ENCODE data around the gene ITIH2.
A peak's percentile ranks its signal among the peaks of the same experiment; 100 is the strongest.
"Not testable (repeated sequence)": the region's sequence is repeated elsewhere in the genome, so short reads cannot be mapped to it uniquely, and the experiment has no call there.

The ITIH2 gene

DNA sequence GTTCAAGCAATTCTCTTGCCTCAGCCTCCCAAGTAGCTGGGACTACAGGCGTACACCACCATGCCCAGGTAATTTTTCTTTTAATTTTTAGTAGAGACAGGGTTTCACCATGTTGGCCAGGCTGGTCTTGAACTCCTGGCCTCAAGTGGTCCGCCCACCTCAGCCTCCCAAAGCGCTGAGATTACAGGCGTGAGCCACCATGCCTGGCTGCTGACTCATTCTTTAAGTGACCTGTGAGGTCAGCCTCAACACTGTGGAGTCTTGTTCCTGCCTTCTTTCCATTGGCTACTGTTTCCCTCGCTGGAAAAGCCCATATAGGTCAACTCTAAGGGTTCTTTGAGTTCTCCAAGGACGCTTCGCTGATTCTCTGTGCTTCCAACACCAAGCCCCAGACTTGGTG lies 45.5 kb downstream of the ITIH2 start:
- DNase-seq (ENCODE audit: low read depth, low spot score) = not testable (repeated sequence)

DNA sequence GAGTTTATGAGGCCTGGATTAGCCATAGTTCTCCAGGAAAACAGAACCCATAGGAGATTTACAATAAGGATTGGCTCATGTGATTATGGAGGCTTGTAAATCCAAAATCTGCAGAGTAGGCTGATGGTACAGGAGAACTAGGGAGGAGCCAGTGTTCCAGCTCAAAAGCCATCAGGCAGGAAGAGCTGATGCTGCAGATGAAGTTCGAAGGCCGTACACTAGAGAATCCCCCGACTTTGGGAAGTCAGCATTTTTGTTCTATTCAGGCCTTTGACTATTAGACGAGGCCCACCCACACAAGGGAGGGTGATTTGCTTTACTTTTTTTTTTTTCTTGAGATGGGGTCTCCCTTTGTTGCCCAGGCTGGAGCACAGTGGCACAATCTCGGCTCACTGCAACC lies 47.1 kb downstream of the ITIH2 start:
- DNase-seq (ENCODE audit: low read depth, low spot score) = no peak

DNA sequence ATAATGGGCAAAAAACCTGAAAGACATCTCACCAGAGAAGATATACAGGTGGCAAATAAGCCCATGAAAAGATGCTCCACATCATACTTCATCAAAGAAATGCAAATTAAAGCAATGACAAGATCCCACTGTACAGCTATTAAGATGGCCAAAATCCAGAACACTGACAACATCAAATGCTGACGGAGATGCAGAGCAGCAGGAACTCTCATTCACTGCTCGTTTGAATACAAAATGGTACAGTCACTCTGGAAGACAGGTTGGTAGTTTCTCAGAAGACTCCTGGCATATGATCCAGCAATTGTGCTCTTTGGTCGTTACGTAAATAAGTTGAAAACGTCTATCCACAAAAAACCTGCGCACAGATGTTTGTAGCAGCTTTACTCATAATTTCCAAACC lies 49.1 kb downstream of the ITIH2 start:
- no peak for DNase-seq (ENCODE audit: low read depth, low spot score)

DNA sequence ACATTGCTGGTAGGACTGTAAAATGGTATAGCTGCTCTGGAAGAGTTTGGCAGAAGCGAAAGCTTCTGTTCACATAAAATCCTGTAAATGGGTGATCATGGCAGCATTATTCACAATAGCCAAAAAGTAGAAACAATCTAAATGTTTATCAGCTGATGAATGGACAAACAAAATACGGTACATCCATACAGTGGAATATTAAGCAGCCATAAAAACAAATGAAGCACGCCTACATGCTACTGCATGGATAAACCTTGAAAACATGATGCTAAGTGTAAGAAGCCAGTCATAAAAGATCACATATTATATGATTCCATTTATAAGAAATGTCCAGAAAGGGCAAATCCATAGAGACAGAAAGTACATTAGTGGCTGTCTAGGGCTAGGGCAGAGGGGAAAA lies 52.0 kb downstream of the ITIH2 start:
- DNase-seq (ENCODE audit: low read depth, low spot score) = no peak

DNA sequence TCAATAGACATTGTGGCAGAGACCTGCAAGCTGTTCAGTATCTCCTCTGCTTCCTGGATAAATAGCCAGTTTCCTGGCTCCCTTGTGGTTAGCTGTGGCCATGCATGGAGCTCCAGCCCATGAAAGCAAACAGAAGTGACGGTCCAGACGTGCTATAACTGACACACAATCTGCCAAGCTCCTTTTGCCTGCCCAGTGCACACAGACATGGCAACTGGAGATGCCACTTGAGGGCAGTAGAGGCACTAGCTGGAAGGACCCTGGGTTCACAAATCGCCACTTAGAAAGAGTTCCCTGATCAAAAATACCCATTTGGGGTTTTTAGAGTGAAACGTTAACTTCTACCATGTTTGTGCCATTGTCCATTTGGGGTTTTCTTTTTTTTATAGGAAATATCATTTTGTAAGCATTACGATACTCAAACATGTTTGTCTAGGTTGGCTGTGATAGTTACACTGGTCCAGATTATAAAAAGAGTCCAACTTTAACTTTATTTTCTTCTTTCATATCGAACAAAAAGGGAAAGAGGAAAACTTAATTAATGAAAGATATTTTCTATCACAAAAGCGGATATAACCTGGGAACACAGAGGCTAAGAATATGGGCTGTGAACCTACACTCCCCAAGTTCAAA lies 53.4 kb downstream of the ITIH2 start:
- no peak for DNase-seq (ENCODE audit: low read depth, low spot score)

DNA sequence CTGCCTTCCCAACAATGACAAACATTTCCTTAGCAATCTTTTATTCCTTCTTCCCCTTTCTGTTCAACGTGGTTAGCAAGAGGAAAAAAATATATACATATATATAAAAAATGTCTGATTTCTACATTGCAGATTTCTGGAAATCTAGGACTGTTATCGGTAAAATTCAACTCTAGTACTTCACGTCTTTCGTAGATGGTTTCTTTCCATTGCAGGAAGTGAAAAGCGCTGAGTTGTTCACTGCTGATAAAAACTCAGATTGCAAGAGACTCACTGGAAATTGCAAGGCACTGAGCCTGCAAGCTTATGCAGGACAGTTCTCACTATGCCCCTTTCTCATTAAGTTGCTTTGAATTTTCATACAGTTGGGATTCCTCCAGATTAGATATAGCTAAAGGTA lies 60.8 kb downstream of the ITIH2 start:
- DNase-seq (ENCODE audit: low read depth, low spot score) = no peak

DNA sequence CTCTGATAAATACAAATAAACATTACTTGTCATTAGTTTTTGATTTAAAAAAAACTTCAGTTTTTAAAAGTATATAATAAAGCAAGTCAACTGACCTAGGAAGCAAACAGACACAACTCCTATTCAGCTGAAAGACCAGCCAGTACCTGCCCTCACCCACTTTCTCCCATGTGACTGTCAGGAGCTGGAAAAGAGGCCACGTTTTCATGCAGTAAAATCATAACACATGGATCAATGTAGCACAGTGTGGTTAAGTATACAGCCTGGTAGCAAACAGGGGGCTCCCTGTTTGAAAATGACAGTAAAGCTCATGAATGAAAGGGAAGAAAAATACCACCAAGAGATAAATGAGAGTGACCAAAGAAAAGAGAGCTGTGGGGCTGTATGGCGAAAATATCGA lies 63.1 kb downstream of the ITIH2 start:
- DNase-seq (ENCODE audit: low read depth, low spot score) = no peak

DNA sequence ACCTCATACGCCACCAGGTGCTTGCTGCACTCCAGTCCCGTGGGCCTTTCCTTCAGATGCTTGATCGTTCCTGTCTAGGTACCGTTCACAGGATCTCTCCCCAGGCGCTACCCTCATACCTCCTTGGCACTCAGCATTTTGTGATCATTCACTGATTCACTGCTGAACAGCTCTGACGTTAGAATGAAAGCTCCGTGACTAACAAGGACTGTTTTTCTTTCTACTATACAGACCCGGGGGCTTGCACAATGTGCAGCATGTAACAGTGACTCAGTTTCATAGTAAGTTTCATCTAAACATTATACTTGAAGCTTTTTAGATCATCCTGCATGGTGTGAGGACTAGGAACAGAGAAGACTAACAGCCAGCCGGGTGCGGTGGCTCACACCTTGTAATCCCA lies 64.1 kb downstream of the ITIH2 start:
- DNase-seq (ENCODE audit: low read depth, low spot score) = no peak

DNA sequence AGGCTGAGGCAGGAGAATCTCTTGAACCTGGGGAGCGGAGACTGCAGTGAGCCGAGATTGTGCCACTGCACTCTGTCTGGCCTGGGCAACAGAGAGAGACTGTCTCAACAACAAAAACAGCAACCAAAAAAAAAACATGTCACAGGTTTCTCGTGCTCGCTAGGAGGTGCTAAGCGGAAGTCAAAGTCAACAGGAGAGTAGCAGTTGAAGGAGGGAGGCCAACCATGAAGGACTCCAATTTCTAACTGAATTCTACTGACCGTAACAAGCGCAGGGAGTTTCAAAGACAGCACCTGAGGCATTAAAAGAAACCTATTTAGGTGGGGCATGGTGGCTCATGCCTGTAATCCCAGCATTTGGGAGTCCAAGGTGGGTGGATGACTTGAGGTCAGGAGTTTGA lies 65.3 kb downstream of the ITIH2 start:
- no peak for DNase-seq (ENCODE audit: low read depth, low spot score)

DNA sequence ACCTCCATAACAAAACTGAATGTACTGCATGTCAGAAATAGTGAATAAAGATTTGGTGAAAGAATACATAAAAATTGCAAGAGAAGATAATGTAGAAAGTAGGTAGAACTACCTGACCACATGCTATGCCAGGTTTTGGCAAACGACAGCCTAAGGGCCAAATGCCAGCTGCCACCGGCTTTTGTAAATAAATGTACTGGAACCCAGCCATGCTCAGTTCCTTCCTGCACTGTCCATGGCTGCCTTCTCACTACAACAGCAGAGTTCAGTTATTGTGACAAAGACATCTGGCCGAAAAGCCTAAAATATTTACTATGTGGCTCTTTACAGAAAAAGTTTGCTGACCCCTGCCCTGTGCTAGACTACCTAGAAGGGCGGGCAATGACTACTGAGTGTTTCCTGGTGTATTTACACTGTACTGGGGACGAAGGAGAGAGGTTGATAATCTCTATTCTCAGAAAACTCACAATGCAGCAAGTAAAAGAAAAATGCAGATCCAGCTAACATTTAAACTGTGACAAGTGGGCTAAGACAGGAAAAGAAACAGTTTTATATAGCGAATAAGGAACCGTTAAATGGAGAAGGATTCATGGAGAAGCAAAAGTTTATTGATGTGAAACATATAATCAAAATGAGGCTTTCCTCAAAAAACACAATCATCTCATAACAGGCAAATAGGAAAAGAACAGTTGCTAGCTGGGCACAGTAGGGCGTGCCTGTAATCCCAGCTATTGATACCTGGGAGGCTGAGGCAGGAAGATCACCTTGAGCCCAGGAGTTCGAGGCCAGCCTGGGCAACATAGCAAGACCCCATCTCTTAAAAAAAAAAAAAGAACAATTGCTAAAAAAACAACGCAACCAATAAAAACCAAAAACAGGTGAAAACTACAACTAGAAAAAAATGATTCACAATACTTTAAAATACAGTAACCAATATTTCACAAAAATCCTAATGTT lies 71.0 kb downstream of the ITIH2 start:
- no peak for DNase-seq (ENCODE audit: low read depth, low spot score)

DNA sequence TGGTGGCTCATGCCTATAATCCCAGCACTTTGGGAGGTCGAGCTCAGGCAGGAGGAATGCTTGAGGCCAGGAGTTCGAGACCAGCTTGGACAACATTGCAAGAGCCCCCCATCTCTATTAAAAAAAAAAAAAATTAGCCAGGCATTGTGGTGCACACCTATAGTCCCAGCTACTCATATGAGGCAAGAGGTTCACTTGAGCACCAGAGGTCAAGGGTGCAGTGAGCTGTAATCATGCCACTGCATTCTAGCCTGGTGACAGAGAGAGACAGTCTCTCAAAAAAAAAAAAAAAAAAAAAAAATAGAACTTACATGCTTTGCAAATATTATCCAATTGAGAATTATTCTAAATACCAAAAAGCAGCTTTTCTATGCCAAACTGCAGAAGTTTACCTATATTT lies 73.7 kb downstream of the ITIH2 start:
- DNase-seq (ENCODE audit: low read depth, low spot score) = no peak

DNA sequence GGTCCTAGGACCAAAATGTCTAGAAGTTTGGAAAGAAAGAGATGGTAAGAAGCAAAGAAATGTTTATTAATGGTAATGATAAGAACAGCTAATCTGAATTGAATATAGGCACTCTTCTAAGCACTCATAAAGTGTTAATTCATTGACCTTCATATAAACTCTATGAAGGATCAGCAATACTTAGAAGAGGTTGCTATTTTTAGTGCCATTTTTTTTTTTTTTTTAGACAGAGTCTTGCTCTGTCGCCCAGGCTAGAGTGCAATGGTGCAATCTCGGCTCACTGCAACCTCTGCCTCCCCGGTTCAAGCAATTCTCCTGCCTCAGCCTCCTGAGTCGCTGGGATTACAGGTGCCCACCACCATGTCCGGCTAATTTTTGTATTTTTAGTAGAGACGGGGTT lies 79.1 kb downstream of the ITIH2 start:
- not testable (repeated sequence) for DNase-seq (ENCODE audit: low read depth, low spot score)

DNA sequence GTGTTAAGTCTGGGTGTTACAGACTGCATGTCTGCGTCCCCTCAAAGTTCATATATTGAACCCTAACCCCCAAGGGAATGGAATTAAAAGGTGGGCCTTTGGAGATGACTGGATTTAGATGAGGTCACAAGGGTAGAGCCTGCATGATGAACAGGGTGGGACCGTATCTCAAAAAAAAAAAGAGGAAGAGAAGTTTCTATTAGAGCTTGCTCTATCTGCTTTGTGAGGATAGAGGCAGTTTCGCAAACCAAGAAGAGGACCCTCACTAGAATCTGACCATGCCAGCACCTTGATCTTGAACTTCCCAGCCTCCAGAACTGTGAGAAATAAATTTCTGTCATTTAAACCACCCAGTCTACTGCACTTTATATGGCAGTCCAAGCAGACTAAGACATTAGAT lies 83.3 kb downstream of the ITIH2 start:
- DNase-seq (ENCODE audit: low read depth, low spot score) = no peak

DNA sequence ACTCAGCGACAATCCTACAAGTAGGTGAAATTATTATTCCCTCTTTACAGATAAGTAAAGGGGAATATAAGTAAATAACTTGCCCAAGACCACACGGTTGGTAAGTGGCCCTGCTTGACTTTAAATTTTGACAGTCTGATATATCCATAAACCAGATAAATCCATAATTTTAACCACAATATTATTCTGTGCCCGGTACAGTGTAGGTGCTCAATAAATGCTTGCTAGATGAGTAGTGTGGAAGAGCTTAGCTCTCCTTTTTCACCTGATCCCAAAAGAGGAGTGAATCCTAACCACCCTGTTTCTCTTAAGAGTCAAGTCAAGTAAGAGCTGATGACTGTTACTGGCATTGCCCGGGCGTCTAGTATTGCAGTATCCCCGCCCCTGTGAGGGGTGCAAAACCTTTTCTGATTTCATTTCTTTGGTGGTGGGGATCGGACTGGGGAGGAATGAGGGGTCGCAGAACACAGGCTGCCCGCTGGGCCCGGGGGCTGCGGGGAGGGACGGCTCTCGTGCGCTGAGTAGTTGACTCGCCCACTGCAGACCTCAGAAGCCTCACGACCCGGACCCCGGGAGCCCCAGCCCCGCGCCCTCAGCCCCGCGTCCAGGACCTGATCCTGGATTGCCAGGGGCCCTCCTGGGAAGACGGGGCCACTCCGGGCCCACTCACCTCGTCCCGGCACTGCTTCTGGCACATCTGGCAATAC lies 84.2 kb downstream of the ITIH2 start:
- DNase-seq (ENCODE audit: low read depth, low spot score) = no peak

DNA sequence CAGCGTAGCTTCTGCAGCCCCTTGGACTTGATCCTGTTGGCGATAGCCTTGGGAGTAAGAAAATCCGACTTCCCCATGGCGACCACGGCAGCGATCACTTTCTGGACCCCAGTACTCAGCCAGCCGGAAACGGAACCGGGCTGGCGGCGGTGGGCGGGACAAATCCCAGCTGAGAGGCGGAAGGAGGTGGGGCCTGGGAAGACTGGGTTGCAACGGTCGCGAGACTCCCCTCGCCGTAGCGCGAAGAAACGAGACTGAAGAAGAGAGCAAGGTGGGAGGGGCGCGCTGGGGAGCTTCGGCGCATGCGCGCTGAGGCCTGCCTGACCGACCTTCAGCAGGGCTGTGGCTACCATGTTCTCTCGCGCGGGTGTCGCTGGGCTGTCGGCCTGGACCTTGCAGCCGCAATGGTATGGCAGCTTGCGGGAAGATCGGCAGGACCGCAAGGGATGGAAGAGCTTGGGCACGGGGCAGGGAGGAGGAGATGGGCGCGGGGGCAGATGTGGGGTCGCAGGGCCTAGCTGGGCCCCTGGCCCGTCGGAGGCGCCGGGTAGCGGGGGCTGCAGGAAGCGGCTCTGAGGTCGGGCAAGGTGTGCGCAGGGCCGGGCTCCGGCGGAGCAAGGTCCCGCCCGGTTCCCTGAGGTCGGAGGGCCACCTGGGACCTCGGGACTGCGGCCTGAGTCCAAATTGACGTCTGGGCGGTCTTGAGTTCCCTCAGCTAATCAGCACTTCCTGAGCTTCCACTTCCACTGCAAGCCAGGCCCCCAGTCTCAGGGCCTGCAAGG lies 84.9 kb downstream of the ITIH2 start, which contains the start of the genes ATP5F1C and KIN:
ATP5F1C (plus strand) TSS at position 321 of the 782 bp plus-strand sequence; CDS start at position 352, 31 bp downstream.
KIN (minus strand) TSS at position 137 of the 782 bp plus-strand sequence; CDS start at position 77, 60 bp downstream.
- DNase-seq (ENCODE audit: low read depth, low spot score) = peak; percentile 93

DNA sequence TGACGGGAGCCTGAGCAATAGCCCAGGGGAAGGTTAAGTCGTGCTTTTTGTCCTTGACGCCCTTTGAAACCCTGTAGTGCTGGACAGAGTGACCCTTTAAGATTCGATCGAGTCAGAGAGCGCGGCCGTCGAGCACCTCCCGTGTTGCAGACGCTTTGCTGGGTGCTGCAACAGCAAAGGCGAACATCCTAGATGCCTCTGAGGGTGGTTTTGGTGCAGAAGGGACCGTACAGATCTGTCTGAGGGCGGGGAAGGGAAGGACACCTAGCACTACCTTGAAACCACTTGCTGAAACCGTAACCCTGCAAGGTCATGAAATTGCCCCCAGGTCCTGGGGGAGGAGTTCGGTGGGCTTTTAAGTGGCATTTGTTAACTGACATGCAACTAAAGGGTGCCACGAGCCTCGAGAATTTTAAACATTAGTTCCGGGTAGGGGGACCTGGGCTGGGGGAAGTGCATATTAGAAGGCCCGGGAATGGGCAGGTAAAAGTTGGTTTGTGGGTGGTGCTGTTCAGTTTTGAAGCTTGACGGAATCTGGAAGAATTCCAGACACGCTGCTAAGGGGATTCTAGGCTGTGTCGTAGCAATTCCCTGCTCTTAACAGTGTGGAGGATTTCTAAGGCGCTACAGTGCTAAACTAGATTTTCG lies 85.6 kb downstream of the ITIH2 start:
- DNase-seq (ENCODE audit: low read depth, low spot score) = no peak

DNA sequence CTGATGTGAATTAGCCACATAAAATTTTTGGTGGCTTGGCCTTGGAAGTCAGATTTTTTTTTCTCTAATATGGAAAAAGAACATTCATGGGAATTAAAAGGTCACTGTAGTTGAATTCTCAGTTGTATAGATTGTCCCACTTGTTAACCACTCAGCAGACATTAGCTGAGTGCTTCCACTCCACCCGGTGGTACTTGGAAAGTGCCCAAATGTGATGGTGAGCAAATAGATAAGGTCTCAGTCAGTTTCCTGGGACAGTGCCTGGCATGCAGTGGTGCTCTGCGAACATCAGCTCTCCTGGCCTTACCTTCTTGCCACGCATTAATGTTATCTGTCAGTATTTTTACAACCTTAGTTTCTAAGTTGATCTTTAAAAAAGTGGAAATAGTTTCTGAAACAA lies 86.3 kb downstream of the ITIH2 start:
- DNase-seq (ENCODE audit: low read depth, low spot score) = no peak

DNA sequence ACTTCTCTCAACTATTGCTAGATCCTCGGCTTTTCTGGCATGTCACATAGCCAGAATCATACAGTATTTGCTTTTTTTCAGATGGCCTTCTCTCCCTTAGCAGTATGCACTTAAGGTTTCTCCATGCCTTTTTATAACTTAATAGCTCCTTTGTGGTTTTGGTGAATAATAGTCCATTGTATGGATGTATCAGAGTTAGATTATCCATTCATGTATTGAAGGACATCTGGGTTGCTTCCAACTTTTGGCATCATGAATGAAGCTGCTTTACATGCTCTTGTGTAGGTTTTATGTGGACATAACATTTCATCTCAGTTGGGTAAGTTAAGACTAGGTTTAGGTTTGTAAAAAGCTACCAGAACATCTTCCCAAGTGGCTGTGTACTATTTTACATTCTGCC lies 89.4 kb downstream of the ITIH2 start:
- no peak for DNase-seq (ENCODE audit: low read depth, low spot score)

DNA sequence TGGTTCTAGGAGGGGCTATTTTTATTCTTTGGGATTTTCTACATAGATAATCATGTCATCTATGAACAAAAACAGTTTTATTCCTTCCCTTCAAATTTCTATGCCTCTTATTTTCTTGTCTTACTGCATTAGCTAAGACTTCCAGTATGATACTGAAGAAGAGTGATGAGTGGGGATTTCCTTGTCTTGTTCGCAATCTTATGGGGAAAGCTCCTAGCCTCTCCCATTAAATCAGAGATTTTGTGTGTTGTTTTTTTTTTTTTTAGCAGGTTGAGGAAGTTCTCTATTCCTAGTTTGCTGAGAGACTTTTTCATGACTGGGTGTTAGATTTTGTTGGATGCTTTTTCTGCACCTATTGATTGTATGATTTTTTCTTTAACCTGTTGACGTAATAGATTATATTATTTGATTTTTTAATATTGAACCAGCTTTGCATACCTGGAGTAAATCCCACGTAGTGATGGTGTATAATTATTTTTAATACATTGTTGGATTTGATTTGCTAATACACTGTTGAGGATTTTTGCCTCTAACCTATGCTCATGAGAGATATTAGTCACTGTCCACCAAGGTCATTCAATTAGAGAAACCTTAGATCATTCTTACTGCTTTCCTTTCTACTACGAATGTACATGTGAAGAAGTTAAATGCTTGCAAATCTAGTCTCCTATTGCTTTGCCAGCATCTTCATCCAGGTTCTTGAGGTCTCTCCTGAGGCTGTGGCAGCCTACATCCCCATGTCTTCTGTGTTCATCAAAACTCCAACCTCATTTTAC lies 91.3 kb downstream of the ITIH2 start:
- DNase-seq (ENCODE audit: low read depth, low spot score) = no peak

DNA sequence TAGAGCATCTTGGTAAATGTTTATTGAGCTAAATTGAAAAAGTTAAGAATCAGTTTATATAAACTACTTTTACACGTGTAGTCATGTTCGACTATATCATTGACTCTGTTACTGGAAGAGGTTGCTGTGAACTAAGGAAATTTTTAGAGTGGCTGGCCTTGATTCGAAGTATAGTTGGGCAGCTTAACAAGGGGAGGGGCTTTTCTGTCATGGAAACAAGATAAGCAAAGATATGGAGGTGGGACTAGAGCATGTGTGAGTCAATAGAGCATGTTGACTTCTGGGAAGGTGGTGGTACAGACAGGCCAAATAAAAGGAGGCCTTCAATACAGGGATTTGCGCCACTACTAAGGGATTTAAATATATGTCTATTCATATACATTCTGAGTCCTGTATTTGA lies 92.5 kb downstream of the ITIH2 start:
- no peak for DNase-seq (ENCODE audit: low read depth, low spot score)

Measured in smooth muscle cell of the brain vasculature (primary cell).